HG03095 (cell line): ENCODE measurements around the gene PEAK1.
"Not testable (repeated sequence)": the region's sequence is repeated elsewhere in the genome, so short reads cannot be mapped to it uniquely, and the experiment has no call there.

ENCODE experiments used
- ATAC-seq: cut with Tn5 transposase; IDR thresholded peaks from one replicate; pipeline ENCODE4 v1.9.1; 2021; ENCODE audit warnings: moderate library complexity; ENCODE audit not compliant: unreplicated experiment

The PEAK1 gene

DNA sequence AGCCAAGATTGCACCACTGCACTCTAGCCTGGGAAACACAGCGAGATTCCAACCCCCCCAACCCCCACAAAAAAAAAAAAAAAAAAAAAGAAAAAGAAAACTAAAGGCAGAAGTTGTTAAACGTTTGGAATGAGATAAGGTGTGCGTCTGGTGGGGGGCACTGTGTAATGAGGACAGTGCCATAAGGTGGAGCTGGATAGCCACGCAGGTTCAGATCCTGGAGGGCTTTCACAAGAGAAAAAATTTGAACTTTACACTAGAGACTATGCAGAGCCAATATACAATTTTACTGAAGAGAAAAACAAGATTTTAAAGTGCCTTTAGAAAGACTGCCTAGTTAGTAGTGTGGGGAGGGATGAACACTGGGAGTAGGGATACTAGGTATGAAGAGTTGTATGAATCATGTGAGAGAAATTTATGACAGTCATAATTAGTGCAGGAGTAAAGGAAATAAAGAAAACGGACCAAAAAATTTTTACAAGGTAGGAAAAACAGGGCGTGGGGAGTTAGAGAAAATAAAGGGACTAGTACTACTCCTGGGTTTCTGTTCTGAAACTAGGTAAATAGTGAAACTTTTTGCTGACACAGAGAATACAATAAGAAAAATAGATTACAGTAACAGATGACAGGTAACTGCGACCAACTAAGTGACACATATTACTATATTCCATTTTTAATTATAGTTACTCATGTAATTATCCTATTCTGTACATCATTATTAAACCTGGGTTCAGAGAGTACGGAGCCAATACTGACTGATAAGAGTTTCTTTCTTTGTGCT lies 108.1 kb downstream of the PEAK1 start:
- no peak for ATAC-seq

- no peak for ATAC-seq
Observed at GRCh38 chr15:77311020-77311419, 108.9 kb downstream of the PEAK1 start.

DNA sequence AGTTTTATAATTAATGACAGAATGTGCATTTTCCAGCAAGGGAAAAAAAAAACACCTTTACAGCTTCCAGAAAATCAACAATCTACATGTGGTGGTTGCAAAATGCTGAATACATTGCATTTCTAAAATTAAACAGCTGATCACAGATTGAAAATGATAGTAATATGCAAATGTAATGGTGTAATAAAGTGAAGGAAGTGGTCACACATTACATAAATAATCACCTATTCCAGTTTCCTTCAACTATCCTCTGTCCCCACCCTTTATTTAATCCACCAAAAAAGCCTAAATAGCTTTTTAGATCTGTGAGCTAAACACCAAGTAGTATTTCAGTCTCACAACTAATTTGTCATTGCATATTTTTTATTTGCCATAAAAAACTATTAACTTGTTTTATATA lies 110.5 kb downstream of the PEAK1 start:
- no peak for ATAC-seq

- no peak for ATAC-seq
Observed at GRCh38 chr15:77305953-77306352, 114.0 kb downstream of the PEAK1 start.

DNA sequence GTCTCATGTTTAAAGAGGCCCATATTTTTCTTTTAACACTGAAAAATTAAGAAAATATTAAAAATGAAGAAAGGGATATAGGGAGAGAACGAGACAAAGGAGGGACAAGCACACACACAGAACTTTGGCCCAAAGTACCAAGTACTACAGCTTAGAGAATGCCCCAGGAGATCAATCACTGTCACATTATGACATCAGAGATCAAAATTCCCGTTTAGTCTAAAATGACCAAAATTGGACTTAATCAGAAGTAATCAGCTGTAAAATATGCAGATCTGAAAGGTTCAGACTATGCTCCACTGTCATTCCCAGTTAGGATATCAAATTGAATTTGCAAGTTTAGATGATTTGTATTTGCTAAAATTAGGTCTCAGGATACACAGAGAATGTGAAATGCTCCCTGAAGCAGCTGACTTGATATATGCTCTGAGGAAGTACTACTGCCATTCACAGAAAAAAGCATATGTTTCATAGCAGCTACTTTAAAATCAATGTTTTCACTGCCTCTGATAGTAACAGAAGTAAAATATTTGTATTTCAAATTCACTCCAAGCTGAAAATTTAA lies 123.0 kb downstream of the PEAK1 start:
- no peak for ATAC-seq

GRCh38 chr15:77295446-77295845 lies 124.5 kb downstream of the PEAK1 start:
- no peak for ATAC-seq

DNA sequence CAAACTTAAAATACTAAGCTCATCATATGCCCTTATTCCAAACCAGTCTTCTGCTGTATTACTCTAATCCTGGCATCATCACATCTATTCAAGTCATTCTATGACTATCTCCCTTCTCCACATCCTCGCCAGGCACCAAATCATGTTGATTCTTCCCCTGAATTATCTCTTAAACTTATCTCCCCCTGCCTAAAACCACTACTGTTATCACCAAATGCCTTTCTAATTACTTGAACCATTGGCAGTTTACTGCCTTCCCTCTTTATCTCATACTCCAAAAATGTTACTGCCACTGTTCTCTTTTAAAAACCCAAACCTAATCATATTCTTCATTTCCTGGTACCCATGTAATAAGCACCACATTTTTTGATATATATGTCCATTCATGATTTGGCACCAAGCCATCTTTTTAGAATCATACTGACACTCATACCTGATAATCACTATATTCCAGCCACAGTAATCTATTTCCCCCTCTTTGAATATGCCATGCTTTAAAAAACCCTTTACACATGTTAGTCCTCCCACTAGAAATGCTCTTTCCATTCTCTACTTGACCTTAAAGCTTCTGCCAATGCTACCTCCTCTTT lies 126.8 kb downstream of the PEAK1 start:
- ATAC-seq = no peak

GRCh38 chr15:77291107-77291506 lies 128.8 kb downstream of the PEAK1 start:
- no peak for ATAC-seq

- ATAC-seq = no peak
Observed at GRCh38 chr15:77287385-77287784, 132.5 kb downstream of the PEAK1 start.

- no peak for ATAC-seq
Observed at GRCh38 chr15:77285057-77285997, 134.6 kb downstream of the PEAK1 start.

GRCh38 chr15:77282333-77282732 lies 137.6 kb downstream of the PEAK1 start:
- no peak for ATAC-seq

GRCh38 chr15:77276943-77277342 lies 143.0 kb downstream of the PEAK1 start:
- no peak for ATAC-seq

DNA sequence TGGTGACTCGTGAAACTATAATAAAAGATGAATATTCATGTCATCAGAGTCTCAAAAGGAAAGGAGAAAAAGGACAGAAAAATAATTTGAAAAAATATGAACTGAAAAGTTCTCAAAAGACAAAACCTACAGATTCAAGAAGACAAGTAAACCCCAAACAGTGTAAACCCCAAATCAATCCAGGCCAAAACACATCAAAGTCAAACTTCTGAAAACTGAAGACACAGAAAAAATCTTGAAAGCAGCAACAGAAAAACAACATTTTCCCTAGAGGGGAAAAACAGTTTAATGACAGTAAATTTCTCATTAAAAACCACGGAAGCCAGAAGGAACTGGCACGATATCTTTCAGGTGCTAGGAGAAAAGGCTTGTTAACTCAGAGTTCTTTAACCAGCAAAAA lies 143.8 kb downstream of the PEAK1 start:
- ATAC-seq = no peak

- not testable (repeated sequence) for ATAC-seq
Observed at GRCh38 chr15:77273136-77273535, 146.8 kb downstream of the PEAK1 start.

GRCh38 chr15:77266708-77267386 lies 153.1 kb downstream of the PEAK1 start:
- ATAC-seq = no peak

DNA sequence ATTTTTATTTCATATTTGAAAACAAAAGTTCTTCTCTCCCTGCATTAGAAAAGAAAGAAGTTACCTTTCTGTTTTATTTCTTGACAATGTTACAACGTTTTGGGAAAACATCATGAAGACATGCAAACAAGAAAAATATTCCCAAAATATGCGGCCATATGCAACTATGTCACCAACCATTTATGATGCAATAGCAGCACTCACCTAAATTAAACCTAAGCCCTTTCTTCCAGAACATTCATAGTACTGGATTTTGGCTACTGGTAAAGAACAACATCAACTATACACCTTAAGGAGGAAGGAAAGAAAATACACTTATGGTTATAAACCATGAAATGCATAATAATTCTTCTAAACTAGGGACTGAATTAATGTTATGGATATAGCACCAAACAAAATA lies 164.5 kb downstream of the PEAK1 start:
- ATAC-seq = no peak

DNA sequence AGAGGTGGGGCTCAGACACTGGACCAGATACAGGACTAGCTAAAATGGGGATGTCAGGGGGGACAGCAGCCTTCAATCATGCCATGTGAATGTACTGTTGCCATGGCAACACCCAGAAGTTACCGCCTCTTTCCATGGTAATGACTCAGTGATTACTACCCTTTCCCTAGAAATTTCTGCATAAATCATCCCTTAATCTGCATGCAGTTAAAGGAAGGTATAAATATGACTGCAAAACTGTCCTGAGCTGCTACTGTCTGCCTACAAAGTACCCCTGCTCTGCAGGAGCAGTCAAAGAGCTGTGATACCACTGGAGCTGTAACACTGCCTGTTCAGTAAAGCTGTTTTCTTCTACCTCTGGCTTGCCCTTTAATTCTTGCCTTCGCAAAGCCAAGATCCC lies 168.2 kb downstream of the PEAK1 start:
- no peak for ATAC-seq

DNA sequence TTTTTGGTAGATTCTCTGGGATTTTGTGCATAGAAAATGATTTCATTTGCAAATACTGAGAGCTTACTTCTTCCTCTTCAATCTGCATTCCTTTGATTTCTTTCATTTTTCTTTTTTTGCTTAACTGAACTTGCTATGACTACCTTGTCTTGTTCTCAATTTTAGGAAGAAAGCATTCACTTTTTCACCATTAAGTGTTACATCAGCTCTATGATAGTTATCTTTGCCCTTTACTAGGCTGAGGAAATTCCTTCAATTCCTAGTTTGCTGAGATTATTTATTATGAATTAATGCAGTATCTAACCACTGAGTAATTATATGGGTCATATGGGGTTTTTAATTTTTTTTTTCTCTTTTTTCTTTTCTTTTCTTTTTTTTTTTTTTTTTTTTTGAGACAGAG lies 172.8 kb downstream of the PEAK1 start:
- ATAC-seq = no peak

DNA sequence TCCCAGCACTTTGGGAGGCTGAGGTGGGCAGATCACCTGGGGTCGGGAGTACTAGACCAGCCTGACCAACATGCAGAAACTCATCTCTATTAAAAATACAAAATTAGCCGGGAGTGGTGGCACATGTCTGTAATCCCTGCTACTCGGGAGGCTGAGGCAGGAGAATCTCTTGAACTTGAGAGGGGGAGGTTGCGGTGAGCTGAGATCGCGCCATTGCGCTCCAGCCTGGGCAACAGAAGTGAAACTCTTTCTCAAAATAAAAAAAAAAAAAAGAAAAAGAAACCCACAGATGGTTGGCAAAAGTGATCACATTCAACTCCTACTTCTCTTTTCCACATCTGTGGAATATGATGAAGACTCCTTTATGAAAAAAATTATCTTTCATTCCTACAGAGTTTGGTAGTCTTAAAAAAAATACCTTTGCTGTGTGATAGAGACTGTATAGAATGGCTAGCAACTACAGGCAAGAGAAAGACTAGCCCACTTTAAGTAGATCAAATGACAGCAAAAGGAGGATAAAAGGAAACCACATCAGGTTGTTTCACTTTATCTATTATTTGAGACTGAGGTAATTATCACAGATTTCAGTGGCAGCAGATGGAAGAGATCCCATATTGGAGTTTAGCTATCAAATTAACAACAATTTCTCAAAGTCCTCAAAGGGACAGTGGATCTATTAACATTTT lies 176.0 kb downstream of the PEAK1 start:
- no peak for ATAC-seq

DNA sequence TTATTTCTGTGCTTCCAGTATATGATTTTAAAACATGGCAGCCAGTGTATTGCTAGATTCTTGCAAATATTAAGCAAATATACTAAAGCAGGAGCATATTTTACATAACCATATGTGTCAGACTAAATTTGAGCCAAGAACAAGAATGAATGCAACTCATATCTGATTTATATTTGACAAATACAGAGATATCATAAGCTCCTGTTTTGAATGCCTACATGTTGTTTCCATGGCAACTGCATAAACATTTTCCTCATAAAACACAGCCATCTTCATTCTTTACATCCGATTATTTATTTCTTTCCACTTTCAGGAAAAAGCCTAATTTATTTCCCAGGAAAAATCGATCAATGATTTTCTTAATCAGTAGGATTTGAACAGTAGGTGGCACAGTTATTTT lies 176.8 kb downstream of the PEAK1 start:
- ATAC-seq = no peak
